Prostate gland (tissue), 2 donors: ENCODE measurements around the gene CSNK1D.

Experiments used
- POLR2A ChIP-seq: fragments of 450-650 bp; IDR thresholded peaks from one replicate; pipeline ENCODE4 v1.6.1; 2016; ENCODE audit warnings: antibody characterized with exemption, mild to moderate bottlenecking
- POLR2AphosphoS5 ChIP-seq: sonication (generic); formaldehyde crosslinking; IDR thresholded peaks from one replicate; pipeline ENCODE4 v1.6.1; 2017; ENCODE audit warnings: antibody characterized with exemption
- TF ChIP-seq, protein P1 (sequence below), 4 experiments: fragments of 200-600 bp in 2 of 4; fragments of 450-650 bp in 2 of 4; sonication (generic) in 2 of 4; IDR thresholded peaks; 1 replicate in 3 of 4; 2 replicates in 1 of 4; pipeline ENCODE4 v1.5.1; 2016 to 2019; ENCODE audit warnings: antibody characterized with exemption in 4 of 4, mild to moderate bottlenecking in 2 of 4, moderate library complexity in 2 of 4

DNA sequence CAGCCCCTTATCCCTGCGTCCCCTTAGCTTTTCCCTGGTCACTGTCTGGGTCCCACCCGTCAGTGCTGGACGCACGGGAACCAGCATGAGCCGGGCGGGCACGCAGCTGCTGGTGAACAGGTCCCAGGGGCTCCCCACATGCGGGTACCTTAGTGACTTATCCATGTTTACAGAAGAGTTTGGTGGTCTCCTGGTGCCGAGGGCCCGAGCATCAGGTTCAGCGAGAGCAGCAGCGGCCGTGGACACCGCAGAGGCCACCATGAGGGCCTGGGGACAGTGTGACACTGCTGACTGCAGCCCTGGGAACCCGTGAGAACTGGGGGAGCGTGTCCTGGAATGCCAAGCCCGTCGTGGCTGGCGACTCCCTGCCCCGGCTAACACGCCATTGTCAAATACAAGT is 37.4 kb upstream of the CSNK1D start:
- TF ChIP-seq, protein P1, sequence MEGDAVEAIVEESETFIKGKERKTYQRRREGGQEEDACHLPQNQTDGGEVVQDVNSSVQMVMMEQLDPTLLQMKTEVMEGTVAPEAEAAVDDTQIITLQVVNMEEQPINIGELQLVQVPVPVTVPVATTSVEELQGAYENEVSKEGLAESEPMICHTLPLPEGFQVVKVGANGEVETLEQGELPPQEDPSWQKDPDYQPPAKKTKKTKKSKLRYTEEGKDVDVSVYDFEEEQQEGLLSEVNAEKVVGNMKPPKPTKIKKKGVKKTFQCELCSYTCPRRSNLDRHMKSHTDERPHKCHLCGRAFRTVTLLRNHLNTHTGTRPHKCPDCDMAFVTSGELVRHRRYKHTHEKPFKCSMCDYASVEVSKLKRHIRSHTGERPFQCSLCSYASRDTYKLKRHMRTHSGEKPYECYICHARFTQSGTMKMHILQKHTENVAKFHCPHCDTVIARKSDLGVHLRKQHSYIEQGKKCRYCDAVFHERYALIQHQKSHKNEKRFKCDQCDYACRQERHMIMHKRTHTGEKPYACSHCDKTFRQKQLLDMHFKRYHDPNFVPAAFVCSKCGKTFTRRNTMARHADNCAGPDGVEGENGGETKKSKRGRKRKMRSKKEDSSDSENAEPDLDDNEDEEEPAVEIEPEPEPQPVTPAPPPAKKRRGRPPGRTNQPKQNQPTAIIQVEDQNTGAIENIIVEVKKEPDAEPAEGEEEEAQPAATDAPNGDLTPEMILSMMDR (IDR thresholded peaks at IDR 0.05) = no peak
- TF ChIP-seq POLR2AphosphoS5 (no peak), POLR2A (no peak)
